Ishikawa (cell line): ENCODE results near the gene TBC1D22A.

ENCODE experiments used
- CEBPB ChIP-seq: IDR thresholded peaks from 2 replicates; pipeline ENCODE4 v1.6.1; 2012
- CREB1 ChIP-seq: IDR thresholded peaks from 2 replicates; pipeline ENCODE4 v1.6.1; 2012; ENCODE audit warnings: low read depth
- EGR1 ChIP-seq: IDR thresholded peaks from 2 replicates; pipeline ENCODE4 v1.6.1; 2012
- EP300 ChIP-seq: IDR thresholded peaks from 2 replicates; pipeline ENCODE4 v1.6.1; 2012; ENCODE audit warnings: borderline replicate concordance
- FOXM1 ChIP-seq: IDR thresholded peaks from 2 replicates; pipeline ENCODE4 v1.6.1; 2012; ENCODE audit warnings: low read depth, borderline replicate concordance
- NFIC ChIP-seq: IDR thresholded peaks from 2 replicates; pipeline ENCODE4 v1.6.1; 2012
- RAD21 ChIP-seq: IDR thresholded peaks from 2 replicates; pipeline ENCODE4 v1.6.1; 2012; ENCODE audit warnings: low read depth
- REST ChIP-seq: IDR thresholded peaks from 2 replicates; pipeline ENCODE4 v1.6.1; 2012; ENCODE audit warnings: low read depth, mild to moderate bottlenecking
- TAF1 ChIP-seq: IDR thresholded peaks from 2 replicates; pipeline ENCODE4 v1.6.1; 2012; ENCODE audit warnings: low read depth, mild to moderate bottlenecking
- TCF12 ChIP-seq: IDR thresholded peaks from 2 replicates; pipeline ENCODE4 v1.6.1; 2012; ENCODE audit warnings: low read depth
- TEAD4 ChIP-seq: IDR thresholded peaks from 2 replicates; pipeline ENCODE4 v1.6.1; 2012
- USF1 ChIP-seq: IDR thresholded peaks from 2 replicates; pipeline ENCODE4 v1.6.1; 2012
- YY1 ChIP-seq: IDR thresholded peaks from 2 replicates; pipeline ENCODE4 v1.6.1; 2012; ENCODE audit warnings: low read depth
- ZBTB7A ChIP-seq: IDR thresholded peaks from 2 replicates; pipeline ENCODE4 v1.6.1; 2012; ENCODE audit warnings: low read depth
- TF ChIP-seq, protein P1 (sequence below): IDR thresholded peaks from 2 replicates; pipeline ENCODE4 v1.6.1; 2012

Gene TBC1D22A

GRCh38 chr22:46905415-46905814 is 143.0 kb downstream of the TBC1D22A start:
- TF ChIP-seq FOXM1 (no peak), CEBPB (no peak), USF1 (no peak), TCF12 (no peak)

GRCh38 chr22:46905834-46906233 is 143.4 kb downstream of the TBC1D22A start:
- TF ChIP-seq ZBTB7A (no peak), FOXM1 (no peak), REST (no peak), EP300 (no peak), USF1 (no peak), CEBPB (no peak), TCF12 (no peak), RAD21 (no peak)

- no peak for TF ChIP-seq RAD21
- no peak for TF ChIP-seq TAF1
- TF ChIP-seq TCF12: no peak
- no peak for TF ChIP-seq EGR1
- TF ChIP-seq EP300: no peak
- no peak for TF ChIP-seq USF1
- TF ChIP-seq NFIC: no peak
- no peak for TF ChIP-seq CEBPB
- no peak for TF ChIP-seq FOXM1
- no peak for TF ChIP-seq CREB1
Measured at GRCh38 chr22:46906326-46907045, 144.0 kb downstream of the TBC1D22A start.

DNA sequence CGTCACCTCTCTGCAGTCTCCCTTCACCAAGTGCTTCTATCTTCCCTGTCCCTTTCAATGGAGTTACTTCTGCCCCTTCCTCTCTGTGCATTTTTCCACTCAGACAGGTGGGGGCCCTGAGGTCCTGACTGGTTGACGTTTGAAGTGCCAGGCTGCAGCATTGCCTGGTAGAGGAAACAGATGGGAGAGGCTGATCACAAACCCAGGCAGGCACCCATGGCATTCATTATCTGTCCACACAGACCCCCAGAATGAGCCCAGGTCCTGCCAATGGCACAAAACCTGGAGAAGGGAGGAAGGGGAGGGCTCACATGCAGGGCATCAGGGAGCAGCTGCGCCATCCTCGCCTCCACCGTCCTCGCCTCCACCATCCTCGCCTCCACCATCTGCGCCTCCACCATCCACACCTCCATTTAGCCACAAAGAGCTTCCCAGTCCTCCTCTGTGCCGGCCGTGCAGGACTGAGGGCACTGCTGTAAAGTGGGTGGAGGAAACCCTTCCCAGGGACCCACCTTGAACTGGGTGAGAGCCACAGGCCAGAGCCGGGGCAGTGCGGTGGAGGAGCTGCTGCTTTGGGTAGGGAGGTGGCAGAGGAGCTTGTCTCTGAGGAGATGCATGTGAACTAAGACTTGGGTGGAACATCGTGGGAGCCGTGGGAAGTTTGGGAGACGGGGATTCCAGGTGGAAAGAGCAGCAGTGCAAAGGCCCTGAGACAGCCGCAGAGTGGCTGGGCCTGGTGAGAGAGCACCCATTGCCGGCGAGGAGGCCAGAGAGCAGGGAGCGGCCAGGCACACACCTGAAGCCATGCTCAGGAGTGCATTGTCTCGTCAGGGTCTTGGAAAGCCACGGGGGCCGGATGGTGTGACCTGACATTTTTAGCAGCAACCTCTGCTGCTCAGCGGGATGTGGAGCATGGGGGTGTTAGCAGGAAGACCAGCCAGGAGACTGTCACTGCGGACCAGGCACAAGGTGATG is 145.1 kb downstream of the TBC1D22A start:
- no peak for TF ChIP-seq TEAD4
- no peak for TF ChIP-seq EGR1
- TF ChIP-seq, protein P1, sequence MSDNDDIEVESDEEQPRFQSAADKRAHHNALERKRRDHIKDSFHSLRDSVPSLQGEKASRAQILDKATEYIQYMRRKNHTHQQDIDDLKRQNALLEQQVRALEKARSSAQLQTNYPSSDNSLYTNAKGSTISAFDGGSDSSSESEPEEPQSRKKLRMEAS: no peak
- TF ChIP-seq USF1: no peak
- TF ChIP-seq NFIC: no peak
- TF ChIP-seq TCF12: no peak

DNA sequence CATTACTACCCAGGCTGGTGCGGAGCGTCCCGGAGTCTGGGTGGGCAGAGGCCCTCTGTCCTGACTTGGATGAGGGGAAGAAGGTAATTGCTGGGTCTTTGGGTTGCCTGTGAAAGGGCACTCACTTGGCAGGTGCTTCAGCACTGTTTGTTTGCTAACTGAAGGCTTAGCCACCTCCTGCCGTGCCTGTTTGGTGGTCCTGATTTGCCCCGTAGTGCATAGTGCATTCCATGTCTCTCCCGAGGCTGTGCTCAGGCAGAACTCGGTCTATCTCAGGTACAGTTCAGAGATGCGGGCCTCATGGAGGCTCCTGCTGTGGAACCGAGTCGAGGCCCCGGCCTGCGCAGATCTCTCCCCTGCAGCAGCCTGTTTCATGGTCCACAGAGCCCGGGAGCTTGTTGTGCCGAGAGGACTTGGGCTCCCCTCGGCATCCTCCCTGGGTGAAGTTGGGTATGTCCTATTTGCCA is 146.2 kb downstream of the TBC1D22A start:
- TF ChIP-seq EGR1: no peak
- TF ChIP-seq CREB1: no peak
- no peak for TF ChIP-seq USF1
- no peak for TF ChIP-seq EP300
- TF ChIP-seq TCF12: no peak
- no peak for TF ChIP-seq TEAD4
- no peak for TF ChIP-seq YY1
- TF ChIP-seq TAF1: no peak
- TF ChIP-seq, protein P1: no peak

DNA sequence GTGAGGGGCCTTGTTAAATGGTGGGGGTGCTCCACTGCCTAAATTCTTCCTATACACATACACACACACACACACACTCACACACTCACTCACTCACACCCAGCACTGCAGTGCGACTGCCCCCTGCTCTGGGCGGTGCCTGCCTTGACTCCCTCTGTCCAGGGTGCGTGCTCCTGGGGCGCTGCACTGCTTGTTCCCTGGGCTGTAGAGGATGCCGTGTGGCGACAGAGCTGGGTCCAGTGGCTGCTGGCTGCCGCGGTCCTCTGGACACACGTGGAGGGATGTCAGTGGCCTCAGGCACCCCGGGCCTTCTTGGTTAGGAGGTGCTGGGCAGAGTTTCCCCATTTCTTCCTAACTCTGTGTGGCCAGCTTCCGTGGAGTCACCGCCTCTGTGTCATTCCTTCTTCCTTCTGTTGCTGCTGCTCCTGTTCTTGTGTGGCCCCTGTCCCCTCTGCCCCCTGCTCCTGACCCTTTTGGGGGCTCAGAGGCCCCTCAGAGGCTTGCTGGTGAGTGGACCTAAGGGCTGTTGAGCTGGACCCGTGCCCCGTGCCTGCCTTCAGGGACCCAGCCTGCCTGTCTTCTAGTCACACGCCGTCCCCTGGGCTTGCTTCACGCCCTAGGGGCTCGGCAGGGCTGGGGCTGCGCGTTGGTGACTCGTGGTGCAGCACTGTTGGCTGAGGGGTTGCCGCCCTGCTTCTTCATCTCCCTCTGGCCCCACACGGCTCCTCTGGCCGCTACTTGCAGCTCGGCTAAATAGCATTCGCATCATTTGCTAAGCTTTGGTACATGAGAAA is 147.0 kb downstream of the TBC1D22A start:
- no peak for TF ChIP-seq REST
- TF ChIP-seq EGR1: no peak
- TF ChIP-seq EP300: no peak
- no peak for TF ChIP-seq FOXM1
- no peak for TF ChIP-seq YY1
- TF ChIP-seq TAF1: no peak
- no peak for TF ChIP-seq NFIC
- no peak for TF ChIP-seq TCF12
- TF ChIP-seq TEAD4: no peak
- TF ChIP-seq, protein P1: no peak
- TF ChIP-seq RAD21: no peak
- no peak for TF ChIP-seq USF1
- TF ChIP-seq ZBTB7A: no peak
